ENCODE results near the gene OGG1.

DNA sequence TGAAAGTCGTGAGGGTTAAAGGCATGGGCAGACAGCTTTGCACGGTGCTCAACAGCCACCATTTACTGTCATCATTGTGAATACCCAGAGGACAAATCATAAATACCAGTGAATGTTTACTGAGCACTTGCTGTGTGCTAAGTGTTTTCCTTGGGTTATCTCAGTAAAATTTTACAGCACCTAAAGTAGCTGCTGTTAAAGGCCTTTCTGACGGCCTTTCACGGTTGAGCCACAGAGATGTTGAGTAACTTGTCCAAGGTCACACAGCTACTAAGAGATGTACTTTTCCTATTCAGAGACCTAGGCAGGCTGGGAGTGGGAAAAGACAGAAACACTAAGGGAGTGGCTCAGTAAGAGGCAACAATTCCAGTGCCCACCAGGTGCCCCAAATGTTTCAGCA is 46.5 kb upstream of the OGG1 start:
- TF ChIP-seq CTCF (conservative IDR thresholded peaks at IDR 0.05; ENCODE audit: low read depth, low read length) (no peak), EZH2 (IDR thresholded peaks at IDR 0.05; ENCODE audit: low read length, unreplicated experiment) (no peak), EZH2phosphoT487 (IDR thresholded peaks at IDR 0.05; ENCODE audit: borderline replicate concordance, low read length) (no peak)

All from PC-3 (cell line).